ENCODE data around the gene DLG5. TPM values are rescaled to one million over a fixed set of nuclear protein-coding genes. Genes with fewer than 3 reads are reported as not detected.

Gene DLG5
- total RNA-seq, 1 donor from 2014 or later, result 32.9 TPM

DNA sequence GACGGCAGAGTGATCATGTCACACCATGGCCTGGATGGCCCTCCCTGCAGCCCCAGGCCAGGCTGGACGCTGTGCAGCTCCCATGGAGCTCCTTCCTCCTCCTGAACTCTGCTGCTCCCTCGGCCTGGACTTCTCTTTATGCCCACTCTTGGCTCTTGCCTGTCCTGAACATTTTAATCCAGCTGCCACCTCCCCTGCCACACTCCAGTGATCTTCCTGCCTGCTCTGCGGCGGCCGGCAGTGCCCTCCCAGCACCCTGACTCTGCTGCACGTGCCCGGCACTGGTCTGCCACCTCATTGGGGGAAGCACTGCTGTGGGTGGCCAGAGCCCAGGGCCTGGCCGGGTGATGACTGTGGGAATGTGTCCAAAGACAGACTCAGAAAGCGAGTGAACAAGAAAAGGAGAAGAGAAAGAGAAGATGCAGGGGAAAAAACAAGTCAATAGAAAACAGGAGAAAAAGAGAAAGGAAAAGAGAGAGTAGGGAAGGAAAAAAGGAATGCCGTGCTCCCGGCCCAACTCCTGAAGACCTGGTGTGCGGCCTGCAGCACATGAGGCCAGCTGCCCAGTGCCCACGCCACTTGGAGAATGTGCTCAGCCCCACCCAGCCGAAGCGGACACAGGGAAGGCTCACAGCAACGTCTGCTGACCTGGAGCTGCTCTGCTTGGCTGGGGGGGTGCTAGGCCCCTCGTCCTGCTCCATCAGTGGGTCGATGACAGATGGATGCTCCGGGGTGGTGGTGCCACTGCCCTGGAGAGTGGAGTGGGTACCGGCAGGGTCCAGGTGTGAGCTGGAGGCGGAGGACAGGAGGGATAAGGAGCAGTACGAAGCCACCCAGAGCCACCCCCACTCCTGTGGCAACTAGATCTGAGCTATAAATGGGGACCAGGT is 115.9 kb downstream of the DLG5 start:
- peaks cover 68 to 97% of the 10 kb centered on the region in 2 donors for H3K36me3 ChIP-seq
- no peak overlapping the region for H3K4me3 ChIP-seq
- H3K4me1 ChIP-seq, result no peaks in the 10 kb centered on the region
- TF ChIP-seq, protein P1, sequence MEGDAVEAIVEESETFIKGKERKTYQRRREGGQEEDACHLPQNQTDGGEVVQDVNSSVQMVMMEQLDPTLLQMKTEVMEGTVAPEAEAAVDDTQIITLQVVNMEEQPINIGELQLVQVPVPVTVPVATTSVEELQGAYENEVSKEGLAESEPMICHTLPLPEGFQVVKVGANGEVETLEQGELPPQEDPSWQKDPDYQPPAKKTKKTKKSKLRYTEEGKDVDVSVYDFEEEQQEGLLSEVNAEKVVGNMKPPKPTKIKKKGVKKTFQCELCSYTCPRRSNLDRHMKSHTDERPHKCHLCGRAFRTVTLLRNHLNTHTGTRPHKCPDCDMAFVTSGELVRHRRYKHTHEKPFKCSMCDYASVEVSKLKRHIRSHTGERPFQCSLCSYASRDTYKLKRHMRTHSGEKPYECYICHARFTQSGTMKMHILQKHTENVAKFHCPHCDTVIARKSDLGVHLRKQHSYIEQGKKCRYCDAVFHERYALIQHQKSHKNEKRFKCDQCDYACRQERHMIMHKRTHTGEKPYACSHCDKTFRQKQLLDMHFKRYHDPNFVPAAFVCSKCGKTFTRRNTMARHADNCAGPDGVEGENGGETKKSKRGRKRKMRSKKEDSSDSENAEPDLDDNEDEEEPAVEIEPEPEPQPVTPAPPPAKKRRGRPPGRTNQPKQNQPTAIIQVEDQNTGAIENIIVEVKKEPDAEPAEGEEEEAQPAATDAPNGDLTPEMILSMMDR (IDR thresholded peaks at IDR 0.05), result no peak
- no peaks in the 10 kb centered on the region for H3K9me3 ChIP-seq
- intact Hi-C loops (cut with DNase I), result no loop called here
- no peak overlapping the region for H3K27ac ChIP-seq
- H3K27me3 ChIP-seq, result no peaks in the 10 kb centered on the region
- no peak for DNase-seq (ENCODE audit: low spot score in 2 of 2)

DNA sequence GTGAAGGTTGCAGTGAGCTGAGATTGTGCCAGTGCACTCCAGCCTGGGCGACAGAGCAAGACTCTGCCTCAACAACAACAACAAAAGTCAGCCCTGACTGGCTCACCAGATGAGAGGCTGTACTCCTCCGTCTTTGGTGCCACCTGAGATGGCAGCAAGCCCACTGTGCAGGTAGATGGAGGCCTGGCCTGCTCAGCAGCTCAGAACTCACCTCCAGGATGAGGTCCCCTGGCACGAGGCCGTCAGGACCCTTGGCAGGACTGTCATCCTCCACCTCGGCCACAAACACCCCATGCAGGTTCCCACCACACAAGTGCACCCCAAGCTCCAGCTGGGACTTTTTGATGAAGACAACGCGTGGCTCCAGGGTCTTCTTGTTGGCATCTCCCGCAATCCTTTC is 117.2 kb downstream of the DLG5 start:
- intact Hi-C loops (cut with DNase I), result no loop called here
- TF ChIP-seq, protein P1 (IDR thresholded peaks at IDR 0.05), result no peak
- no peak for DNase-seq (ENCODE audit: low spot score in 2 of 2)

DNA sequence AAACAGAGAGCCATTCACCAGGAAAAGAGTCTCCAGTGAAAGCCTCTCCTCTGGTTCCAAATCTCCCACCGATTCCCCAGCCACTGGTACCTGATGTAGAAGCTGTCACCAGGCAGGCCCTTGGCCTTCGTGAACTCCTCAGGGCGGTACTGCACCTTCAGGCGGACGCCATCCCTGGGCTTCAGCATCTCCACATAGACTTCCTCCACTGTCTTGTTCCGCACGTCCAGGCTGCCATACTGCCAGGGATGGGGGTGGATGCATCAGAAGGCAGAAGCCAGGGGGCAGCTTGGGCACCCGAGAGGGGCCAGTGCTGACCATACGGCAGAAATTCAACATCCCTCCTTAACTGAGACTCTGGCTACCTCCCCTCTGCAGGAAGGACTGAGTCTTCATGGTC is 118.8 kb downstream of the DLG5 start:
- intact Hi-C loops (cut with DNase I), result no loop called here
- Histone ChIP-seq H3K4me3 (no peak overlapping the region), H3K4me1 (no peaks in the 10 kb centered on the region), H3K27me3 (no peaks in the 10 kb centered on the region), H3K9me3 (no peaks in the 10 kb centered on the region), H3K27ac (no peak overlapping the region), H3K36me3 (peaks cover 86 to 87% of the 10 kb centered on the region in 2 donors)
- TF ChIP-seq, protein P1 (IDR thresholded peaks at IDR 0.05), result no peak
- no peak for DNase-seq (ENCODE audit: low spot score in 2 of 2)

More for the DNA sequence above, 117.2 kb downstream of the DLG5 start:
- Histone ChIP-seq H3K4me3 (no peak overlapping the region), H3K27ac (no peak overlapping the region), H3K9me3 (no peaks in the 10 kb centered on the region), H3K36me3 (peaks cover 81 to 96% of the 10 kb centered on the region in 2 donors), H3K4me1 (no peaks in the 10 kb centered on the region), H3K27me3 (no peaks in the 10 kb centered on the region)

DNA sequence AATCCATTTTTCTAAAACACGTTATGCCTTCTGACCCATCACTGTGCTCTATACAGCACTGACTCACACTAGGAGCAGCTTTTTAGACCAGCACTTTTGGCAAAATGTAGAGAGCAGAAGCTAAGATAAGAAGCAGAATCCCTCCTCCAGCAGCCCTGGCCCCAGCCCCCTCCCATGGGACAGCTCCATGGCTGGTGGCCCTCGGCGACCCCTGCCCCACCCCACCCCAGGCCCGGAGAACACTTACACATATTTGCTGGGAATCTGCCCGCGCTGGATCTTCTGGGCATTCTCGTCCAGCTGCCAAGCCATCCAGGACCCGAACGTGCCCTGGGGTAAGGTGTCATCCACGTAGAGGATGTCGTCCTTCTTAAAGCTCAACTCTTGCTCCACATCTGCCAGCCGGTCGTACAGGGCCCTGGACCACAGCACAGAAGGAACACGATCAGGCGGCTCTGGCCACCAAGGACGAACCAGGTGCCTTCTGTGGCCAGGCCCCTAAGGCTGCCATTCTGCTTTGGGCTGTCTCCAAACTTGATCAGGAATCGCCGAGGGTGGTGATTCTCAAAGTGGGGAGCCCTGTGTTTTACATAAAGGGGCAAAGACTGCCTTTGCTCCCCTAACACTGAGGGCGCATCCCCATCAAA is 119.9 kb downstream of the DLG5 start:
- Histone ChIP-seq H3K27me3 (no peaks in the 10 kb centered on the region), H3K4me1 (no peaks in the 10 kb centered on the region), H3K4me3 (no peak overlapping the region), H3K27ac (no peak overlapping the region), H3K9me3 (no peaks in the 10 kb centered on the region), H3K36me3 (peaks cover 84 to 86% of the 10 kb centered on the region in 2 donors)
- DNase-seq (ENCODE audit: low spot score in 2 of 2), result no peak
- TF ChIP-seq, protein P1 (IDR thresholded peaks at IDR 0.05), result no peak
- intact Hi-C loops (cut with DNase I), result no loop called here

DNA sequence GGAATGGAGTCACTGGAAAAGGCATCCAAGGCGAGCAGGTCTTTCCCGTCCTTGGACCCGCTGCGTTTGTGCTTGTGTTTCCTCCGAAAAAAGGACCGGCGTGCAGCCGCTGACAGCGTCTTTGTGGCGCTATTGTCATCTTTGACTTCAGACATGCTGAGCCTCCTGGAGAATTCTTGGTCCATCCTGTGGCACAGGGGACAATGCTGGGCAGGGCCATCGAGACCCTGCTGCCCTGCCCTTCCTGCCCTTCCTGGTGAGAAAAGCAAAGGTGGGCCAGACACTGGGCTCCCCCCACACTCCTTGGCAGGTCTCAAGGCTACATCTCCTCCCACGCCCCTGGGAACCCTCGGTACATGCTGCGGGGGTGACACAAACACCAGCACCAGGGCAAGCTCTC is 120.9 kb downstream of the DLG5 start:
- Histone ChIP-seq H3K4me1 (no peaks in the 10 kb centered on the region), H3K9me3 (no peaks in the 10 kb centered on the region), H3K27ac (no peak overlapping the region), H3K36me3 (peaks cover 79 to 80% of the 10 kb centered on the region in 2 donors), H3K27me3 (no peaks in the 10 kb centered on the region), H3K4me3 (no peak overlapping the region)
- TF ChIP-seq, protein P1 (IDR thresholded peaks at IDR 0.05), result no peak
- intact Hi-C loops (cut with DNase I), result no loop called here
- DNase-seq (ENCODE audit: low spot score in 2 of 2), result no peak
